GM23338 (cell line): Measurements from ENCODE around the gene PCLAF. TPM values are rescaled to one million over a fixed set of nuclear protein-coding genes. Genes with fewer than 3 reads are reported as not detected.

ENCODE experiments used
- ATAC-seq: fragments of 200-7000 bp; cut with Tn5 transposase; 3 replicates; pipeline ENCODE4 v1.9.1; 2020
- DNase-seq: peaks from one replicate; pipeline ENCODE4 v3.0.0-alpha.2; 2015; ENCODE audit warnings: low spot score
- H2AFZ ChIP-seq: fragments of 200-600 bp; sonication (generic); 2 replicates; pipeline ENCODE4 v1.8.0; 2016; ENCODE audit warnings: antibody characterized with exemption, mild to moderate bottlenecking, moderate library complexity
- H3F3A ChIP-seq: fragments of 200-600 bp; sonication (generic); replicated peaks from 2 replicates; pipeline ENCODE4 v1.8.0; 2017; ENCODE audit warnings: antibody characterized with exemption, mixed run types, low read depth
- H3K27ac ChIP-seq: fragments of 200-600 bp; sonication (generic); 2 replicates; pipeline ENCODE4 v1.6.1; 2016; ENCODE audit warnings: low read depth
- H3K27me3 ChIP-seq: fragments of 200-600 bp; sonication (generic); 2 replicates; pipeline ENCODE4 v1.8.0; 2016; ENCODE audit warnings: mild to moderate bottlenecking, mixed run types, moderate library complexity; ENCODE audit not compliant: insufficient read depth
- H3K36me3 ChIP-seq: fragments of 200-600 bp; sonication (generic); 2 replicates; pipeline ENCODE4 v1.8.0; 2016; ENCODE audit warnings: mild to moderate bottlenecking; ENCODE audit not compliant: insufficient read depth
- H3K4me1 ChIP-seq: fragments of 200-600 bp; sonication (generic); 2 replicates; pipeline ENCODE4 v1.8.0; 2016; ENCODE audit warnings: mild to moderate bottlenecking, moderate library complexity; ENCODE audit not compliant: insufficient read depth
- H3K4me2 ChIP-seq: fragments of 200-600 bp; sonication (generic); 2 replicates; pipeline ENCODE4 v1.7.1; 2017; ENCODE audit warnings: mixed run types
- H3K4me3 ChIP-seq: fragments of 200-600 bp; sonication (generic); 2 replicates; pipeline ENCODE4 v1.6.1; 2016; ENCODE audit warnings: mixed run types
- H3K79me2 ChIP-seq: fragments of 200-600 bp; sonication (generic); replicated peaks from 2 replicates; pipeline ENCODE4 v1.8.0; 2017; ENCODE audit warnings: mild to moderate bottlenecking; ENCODE audit not compliant: insufficient read depth
- H3K9me2 ChIP-seq: fragments of 200-600 bp; sonication (generic); 2 replicates; pipeline ENCODE4 v1.8.0; 2017; ENCODE audit not compliant: insufficient read depth
- H4K20me1 ChIP-seq: fragments of 200-600 bp; sonication (generic); replicated peaks from 2 replicates; pipeline ENCODE4 v1.8.0; 2017; ENCODE audit warnings: mild to moderate bottlenecking; ENCODE audit not compliant: insufficient read depth
- H3K27ac Mint-ChIP-seq: 2 replicates; pipeline ENCODE4 v1.8.0; 2020; ENCODE audit warnings: inconsistent platforms, mild to moderate bottlenecking, moderate library complexity, mixed read lengths
- H3K27me3 Mint-ChIP-seq: 3 replicates; pipeline ENCODE4 v1.8.0; 2022; ENCODE audit warnings: low read depth, mild to moderate bottlenecking, moderate library complexity, mixed read lengths, inconsistent platforms; ENCODE audit not compliant: insufficient read depth, poor library complexity
- H3K36me3 Mint-ChIP-seq: 3 replicates; pipeline ENCODE4 v1.8.0; 2021; ENCODE audit warnings: low read depth, mild to moderate bottlenecking, inconsistent platforms, moderate library complexity, mixed read lengths
- H3K4me1 Mint-ChIP-seq: 3 replicates; pipeline ENCODE4 v1.8.0; 2020; ENCODE audit warnings: mild to moderate bottlenecking, inconsistent platforms, mixed read lengths
- H3K4me3 Mint-ChIP-seq: 3 replicates; pipeline ENCODE4 v1.8.0; 2021; ENCODE audit warnings: moderate library complexity, mild to moderate bottlenecking, inconsistent platforms, mixed read lengths
- H3K9me3 Mint-ChIP-seq: 3 replicates; pipeline ENCODE4 v1.8.0; 2020; ENCODE audit warnings: moderate library complexity, mild to moderate bottlenecking, inconsistent platforms, mixed read lengths
- CREB1 ChIP-seq: fragments of 250-450 bp; sonication (Bioruptor Pico); IDR thresholded peaks from 2 replicates; pipeline ENCODE4 v1.5.0; 2020; ENCODE audit warnings: low read depth, mild to moderate bottlenecking, moderate library complexity
- CTCF ChIP-seq, 2 experiments: fragments of 200-600 bp in 1 of 2; sonication (generic) in 1 of 2; conservative IDR thresholded peaks; 2 replicates each; pipeline versions ENCODE4 v1.5.1 to v1.6.1; 2016 to 2017; ENCODE audit warnings: antibody characterized with exemption in 2 of 2, low read depth in 2 of 2, mild to moderate bottlenecking in 2 of 2, moderate library complexity in 1 of 2
- EZH2phosphoT487 ChIP-seq: fragments of 200-600 bp; sonication (generic); IDR thresholded peaks from one replicate; pipeline ENCODE4 v1.8.1; 2018; ENCODE audit warnings: antibody characterized with exemption; ENCODE audit not compliant: unreplicated experiment
- POLR2AphosphoS5 ChIP-seq: IDR thresholded peaks from 2 replicates; pipeline ENCODE4 v1.6.1; 2016; ENCODE audit warnings: antibody characterized with exemption, low read depth
- REST ChIP-seq: IDR thresholded peaks from one replicate; pipeline ENCODE4 v1.6.1; 2018; ENCODE audit warnings: antibody characterized with exemption; ENCODE audit not compliant: unreplicated experiment
- long read RNA-seq: library from polyadenylated mRNA; unstranded; transcript quantifications from one replicate; pipeline ENCODE4 v2.0.0, GENCODE V29; 2020; ENCODE audit not compliant: unreplicated experiment
- polyA plus RNA-seq: library from polyadenylated mRNA; unstranded; fragments of >200 nt; fragmentation: Nextera tagmentation; extraction: Ambion mirVana; gene quantifications from 2 replicates; pipeline ENCODE4 v1.2.1, GENCODE V29; 2016
- total RNA-seq: library from RNA; depleted of rRNA; stranded (reverse); fragments of >200 nt; shearing (Covaris generic); gene quantifications from 2 replicates; pipeline ENCODE4 v1.2.3, GENCODE V29; 2014; rRNA removed

PCLAF gene
- total RNA-seq (48.9 and 52.7 TPM in 2 replicates), polyA plus RNA-seq (202 and 206 TPM in 2 replicates)
- long read RNA-seq, transcript PCLAF-202 (3 exons, 911 nt) = minor isoform, 9 of 147 reads
- long read RNA-seq, transcript PCLAF-201 (4 exons, 2,194 nt) = major isoform, 138 of 147 reads
- long read RNA-seq, partial matches to known transcripts = 0 of 147 reads
- long read RNA-seq, other reads (novel, unspliced or antisense) = 0 of 147 reads

- no peaks in the 10 kb centered on the region for H3K9me2 ChIP-seq
- Mint-ChIP-seq H3K27me3 (peaks cover 10% of the 10 kb centered on the region), H3K27ac (peak within 1 kb of the TSS; percentile 68; the same call in 1 of the 2 replicates), H3K4me1 (peaks cover 10% of the 10 kb centered on the region), H3K4me3 (peak within 1 kb of the TSS; percentile 88), H3K36me3 (peaks cover 19% of the 10 kb centered on the region; the same call in 2 of the 3 replicates), H3K9me3 (no peaks in the 10 kb centered on the region)
- peaks cover 13% of the 10 kb centered on the region for H3K79me2 ChIP-seq
- peak within 1 kb of the TSS; percentile 91 for H2AFZ ChIP-seq
- H3K4me1 ChIP-seq = peaks cover 8% of the 10 kb centered on the region; the same call in 1 of the 2 replicates
- H3K27me3 ChIP-seq = peaks cover 53% of the 10 kb centered on the region
- no peaks in the 10 kb centered on the region for H4K20me1 ChIP-seq
- peak; percentile 98 for DNase-seq
- H3K27ac ChIP-seq = no peak within 1 kb of the TSS
- peaks cover 5% of the 10 kb centered on the region for H3K36me3 ChIP-seq
- H3K4me3 ChIP-seq = peak within 1 kb of the TSS; percentile 66
- peak; percentile 99 for ATAC-seq
- H3F3A ChIP-seq = no peaks in the 10 kb centered on the region
- TF ChIP-seq CREB1 (CRISPR knock-in tag) = peak; percentile 68
- TF ChIP-seq CTCF (conservative IDR thresholded peaks at IDR 0.05; ENCODE audit: low read depth in 2 of 2) = peak in 1 of 2 experiments; percentile 35; a peak in 2 of 4 replicates
- peak; percentile 77 for TF ChIP-seq POLR2AphosphoS5
- TF ChIP-seq REST = no peak
- peak within 1 kb of the TSS; percentile 86 for H3K4me2 ChIP-seq
Observed at GRCh38 chr15:64381000-64381751, at the start of gene PCLAF. Gene PCLAF (minus strand): TSS chr15:64381441. CDS start chr15:64381371, 70 bp downstream.

GRCh38 chr15:64430000-64430735 lies 48.9 kb upstream of the PCLAF start:
- no peak overlapping the region for H3K27ac Mint-ChIP-seq
- peak; percentile 98 for ATAC-seq
- TF ChIP-seq EZH2phosphoT487 = no peak
- TF ChIP-seq REST = no peak

More at GRCh38 chr15:64430000-64430735, 48.9 kb upstream of the PCLAF start:
- no peak overlapping the region for H2AFZ ChIP-seq
- DNase-seq = peak; percentile 88
- peak overlapping the region; percentile 10 for H3K4me2 ChIP-seq
- no peaks in the 10 kb centered on the region for H3K36me3 ChIP-seq
- no peak overlapping the region for H3K27ac ChIP-seq
- no peaks in the 10 kb centered on the region for H3K9me2 ChIP-seq
- Mint-ChIP-seq H3K4me1 (peaks cover 15% of the 10 kb centered on the region), H3K9me3 (no peaks in the 10 kb centered on the region), H3K36me3 (peaks cover 10% of the 10 kb centered on the region; the same call in 2 of the 3 replicates), H3K4me3 (0 out of 3 replicates have a peak overlapping the region, but pooled peaks have one; percentile 11), H3K27me3 (peaks cover 5% of the 10 kb centered on the region)
- no peaks in the 10 kb centered on the region for H4K20me1 ChIP-seq
- H3K27me3 ChIP-seq = peaks cover 13% of the 10 kb centered on the region; the same call in 1 of the 2 replicates
- peaks cover 14% of the 10 kb centered on the region for H3K4me1 ChIP-seq
- no peak overlapping the region for H3K4me3 ChIP-seq
- H3F3A ChIP-seq = no peaks in the 10 kb centered on the region
- no peaks in the 10 kb centered on the region for H3K79me2 ChIP-seq
